SK-N-SH (cell line): Measurements from ENCODE around the gene FMNL2. TPM values are rescaled to one million over a fixed set of nuclear protein-coding genes. Genes with fewer than 3 reads are reported as not detected.

Experiments
- CTCF ChIA-PET: fragments of 300-600, 350-600 bp; formaldehyde crosslinking; extraction: SDS; loops from one replicate; lab custom pipeline; 2021; lab: Yijun Ruan, JAX
- POLR2A ChIA-PET: fragments of 350-600 bp; sonication (Branson Sonifier 250); formaldehyde crosslinking; extraction: SDS; loops from one replicate; lab custom pipeline; 2020; ENCODE audit warnings: antibody characterized with exemption, inconsistent platforms; lab: Yijun Ruan, JAX
- DNase-seq: peaks from one replicate; pipeline ENCODE4 v3.0.0; 2012
- H2AFZ ChIP-seq: fragments of 200-600 bp; sonication (generic); 2 replicates; pipeline ENCODE4 v1.8.1; 2016; ENCODE audit warnings: antibody characterized with exemption, mild to moderate bottlenecking, low read depth
- H3F3A ChIP-seq: fragments of 200-600 bp; sonication (generic); replicated peaks from 2 replicates; pipeline ENCODE3; 2016; ENCODE audit warnings: antibody characterized with exemption, mild to moderate bottlenecking; ENCODE audit not compliant: insufficient read depth
- H3K27ac ChIP-seq, 2 experiments: fragments of 200-500 bp in 1 of 2; fragments of 200-600 bp in 1 of 2; sonication (Bioruptor generic) in 1 of 2; sonication (generic), shearing (Covaris generic) in 1 of 2; 2 replicates each; pipeline versions ENCODE4 v1.5.1 to v1.6.1; 2014 to 2016; ENCODE audit warnings: low read depth in 2 of 2, inconsistent platforms in 1 of 2, low read length in 1 of 2, mild to moderate bottlenecking in 1 of 2, mixed read lengths in 1 of 2
- H3K27me3 ChIP-seq: fragments of 200-600 bp; sonication (generic), shearing (Covaris generic); 2 replicates; pipeline ENCODE4 v1.6.1; 2016; ENCODE audit warnings: mixed run types; ENCODE audit not compliant: insufficient read depth
- H3K36me3 ChIP-seq, 2 experiments: fragments of 200-500 bp in 1 of 2; fragments of 200-600 bp in 1 of 2; sonication (Bioruptor generic) in 1 of 2; sonication (generic) in 1 of 2; replicated peaks in 1 of 2; 2 replicates each; pipeline versions ENCODE3 to v1.5.1; 2014 to 2016; ENCODE audit warnings: low read length in 1 of 2, mild to moderate bottlenecking in 1 of 2; ENCODE audit not compliant: insufficient read depth in 2 of 2, control insufficient read depth in 1 of 2
- H3K4me1 ChIP-seq, 2 experiments: fragments of 200-500 bp in 1 of 2; fragments of 200-600 bp in 1 of 2; sonication (Bioruptor generic) in 1 of 2; sonication (generic), shearing (Covaris generic) in 1 of 2; 2 replicates each; pipeline versions ENCODE4 v1.5.1 to v1.6.1; 2014 to 2016; ENCODE audit warnings: low read depth in 1 of 2, low read length in 1 of 2, mixed run types in 1 of 2; ENCODE audit not compliant: insufficient read depth in 2 of 2, control insufficient read depth in 1 of 2
- H3K4me2 ChIP-seq: fragments of 200-600 bp; sonication (generic), shearing (Covaris generic); 2 replicates; pipeline ENCODE4 v1.6.1; 2017; ENCODE audit warnings: mixed run types
- H3K4me3 ChIP-seq, 2 experiments: fragments of 200-500 bp in 1 of 2; fragments of 200-600 bp in 1 of 2; sonication (Bioruptor generic) in 1 of 2; sonication (generic), shearing (Covaris generic) in 1 of 2; 2 replicates each; pipeline versions ENCODE4 v1.5.1 to v1.8.1; 2014 to 2016; ENCODE audit warnings: low read depth in 2 of 2, inconsistent platforms in 1 of 2, low read length in 1 of 2, mild to moderate bottlenecking in 1 of 2, mixed read lengths in 1 of 2, moderate library complexity in 1 of 2
- H3K79me2 ChIP-seq: fragments of 200-600 bp; sonication (generic); 2 replicates; pipeline ENCODE4 v1.8.1; 2017; ENCODE audit warnings: mild to moderate bottlenecking; ENCODE audit not compliant: insufficient read depth
- H3K9ac ChIP-seq: fragments of 200-600 bp; sonication (generic); 2 replicates; pipeline ENCODE4 v1.6.1; 2017; ENCODE audit warnings: mixed run types
- H3K9me2 ChIP-seq: fragments of 200-600 bp; sonication (generic); 2 replicates; pipeline ENCODE4 v1.6.1; 2017; ENCODE audit warnings: mixed run types
- H3K9me3 ChIP-seq: fragments of 200-600 bp; sonication (generic); 2 replicates; pipeline ENCODE4 v1.6.1; 2017; ENCODE audit warnings: mixed run types, mild to moderate bottlenecking, moderate library complexity
- H4K20me1 ChIP-seq: fragments of 200-600 bp; sonication (generic); 2 replicates; pipeline ENCODE4 v1.6.1; 2017; ENCODE audit warnings: mild to moderate bottlenecking, mixed run types; ENCODE audit not compliant: insufficient read depth
- CHD2 ChIP-seq: fragments of 150-350 bp; IDR thresholded peaks from 2 replicates; pipeline ENCODE4 v1.6.1; 2018; ENCODE audit warnings: low read length; ENCODE audit not compliant: partially characterized antibody
- EP300 ChIP-seq, 2 experiments: IDR thresholded peaks; 2 replicates each; pipeline versions ENCODE4 v1.4.0 to v1.6.1; 2012; ENCODE audit warnings: borderline replicate concordance in 1 of 2, low read depth in 1 of 2, low read length in 1 of 2
- EZH2phosphoT487 ChIP-seq: fragments of 200-600 bp; sonication (generic); IDR thresholded peaks from 2 replicates; pipeline ENCODE4 v1.6.1; 2017; ENCODE audit warnings: low read depth, mixed run types, mild to moderate bottlenecking, antibody characterized with exemption, moderate library complexity, borderline replicate concordance
- FOXJ3 ChIP-seq: sonication (generic); formaldehyde crosslinking; IDR thresholded peaks from 2 replicates; pipeline ENCODE4 v1.5.1; 2020; ENCODE audit warnings: mild to moderate bottlenecking, missing genetic modification reagents
- GABPA ChIP-seq: IDR thresholded peaks from 2 replicates; pipeline ENCODE4 v1.4.0; 2012; ENCODE audit warnings: low read depth, mild to moderate bottlenecking
- GATA2 ChIP-seq: sonication (generic); formaldehyde crosslinking; IDR thresholded peaks from 2 replicates; pipeline ENCODE4 v1.5.0; 2020; ENCODE audit warnings: mild to moderate bottlenecking, missing genetic modification reagents
- JUND ChIP-seq: IDR thresholded peaks from 2 replicates; pipeline ENCODE4 v1.4.0; 2012
- MEF2A ChIP-seq: IDR thresholded peaks from 2 replicates; pipeline ENCODE4 v1.4.0; 2012; ENCODE audit warnings: low read depth, borderline replicate concordance
- NFIC ChIP-seq: IDR thresholded peaks from 2 replicates; pipeline ENCODE4 v1.4.0; 2012; ENCODE audit warnings: borderline replicate concordance
- PBX3 ChIP-seq: IDR thresholded peaks from 2 replicates; pipeline ENCODE4; 2012
- POLR2AphosphoS5 ChIP-seq: IDR thresholded peaks from 2 replicates; pipeline ENCODE4 v1.6.1; 2012; ENCODE audit warnings: low read depth, low read length
- RCOR1 ChIP-seq: fragments of 150-350 bp; IDR thresholded peaks from 2 replicates; pipeline ENCODE4 v1.6.1; 2017; ENCODE audit warnings: antibody characterized with exemption, low read length
- SMC3 ChIP-seq: IDR thresholded peaks from 2 replicates; pipeline ENCODE4 v1.6.1; 2012; ENCODE audit warnings: low read depth, low read length, improper control_type of control experiment
- TAF1 ChIP-seq: IDR thresholded peaks from 2 replicates; pipeline ENCODE4 v1.6.1; 2012; ENCODE audit warnings: low read depth, mild to moderate bottlenecking, low read length, moderate library complexity, borderline replicate concordance
- TCF12 ChIP-seq: IDR thresholded peaks from 2 replicates; pipeline ENCODE4 v1.4.0; 2012
- TEAD4 ChIP-seq: IDR thresholded peaks from 2 replicates; pipeline ENCODE4 v1.4.0; 2012; ENCODE audit warnings: mild to moderate bottlenecking, borderline replicate concordance; ENCODE audit not compliant: insufficient read depth
- USF2 ChIP-seq: fragments of 150-350 bp; IDR thresholded peaks from 2 replicates; pipeline ENCODE4 v1.6.1; 2017; ENCODE audit warnings: antibody characterized with exemption, low read length, low read depth, borderline replicate concordance
- YY1 ChIP-seq: IDR thresholded peaks from 2 replicates; pipeline ENCODE4 v1.4.0; 2012; ENCODE audit warnings: low read depth, mild to moderate bottlenecking
- polyA plus RNA-seq, 3 experiments: library from polyadenylated mRNA; depleted of rRNA; stranded (reverse); fragments of >200 nt; gene quantifications; 2 replicates each; pipeline ENCODE4 v1.2.3, GENCODE V29; 2012
- TF ChIP-seq, protein P1 (sequence below): IDR thresholded peaks from 2 replicates; pipeline ENCODE4 v1.4.0; 2012; ENCODE audit warnings: low read depth, borderline replicate concordance
- TF ChIP-seq, protein P2 (sequence below): fragments of 150-350 bp; IDR thresholded peaks from 2 replicates; pipeline ENCODE4 v1.6.1; 2016; ENCODE audit warnings: mild to moderate bottlenecking, low read depth, low read length
- TF ChIP-seq, protein P3 (sequence below): fragments of 200-600 bp; sonication (generic); IDR thresholded peaks from 2 replicates; pipeline ENCODE4 v1.6.1; 2017; ENCODE audit warnings: antibody characterized with exemption, mild to moderate bottlenecking, moderate library complexity
- TF ChIP-seq, protein P4 (sequence below): IDR thresholded peaks from 2 replicates; pipeline ENCODE4 v1.4.0; 2012; ENCODE audit warnings: low read depth, borderline replicate concordance

FMNL2 gene
- polyA plus RNA-seq, 1 of the 3 experiments (the other 2 are of a cell fraction) = 14.5 TPM

DNA sequence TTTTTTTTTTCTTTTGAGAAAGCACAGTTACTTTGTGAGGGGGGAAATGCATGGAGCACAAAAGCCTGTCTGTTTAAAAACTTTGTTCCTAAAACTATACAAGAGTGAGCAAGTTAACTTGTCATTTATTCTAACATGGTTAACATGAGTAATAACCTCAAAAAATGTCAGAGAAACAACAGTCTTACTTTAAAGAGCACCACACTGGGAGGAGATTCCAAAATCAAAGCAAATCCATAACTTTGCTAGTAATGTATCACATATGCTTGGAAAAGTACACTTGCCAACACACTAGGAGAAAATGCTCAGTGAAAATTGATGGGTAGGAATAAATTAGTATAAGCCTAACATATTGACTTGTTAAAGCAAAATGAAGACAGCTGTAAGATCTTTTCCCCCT lies 225.2 kb downstream of the FMNL2 start:
- H4K20me1 ChIP-seq = no peaks in the 10 kb centered on the region
- H3K79me2 ChIP-seq = 0 out of 2 replicates have a peak, but pooled peaks cover 3% of the 10 kb centered on the region
- no peaks in the 10 kb centered on the region for H3K27me3 ChIP-seq
- H3K4me1 ChIP-seq = peaks cover 2 to 21% of the 10 kb centered on the region in 2 experiments
- POLR2A ChIA-PET = no interaction called here
- no peaks in the 10 kb centered on the region for H3K9me2 ChIP-seq
- DNase-seq = no peak
- H3K4me3 ChIP-seq = no peak overlapping the region
- H3K36me3 ChIP-seq = no peaks in the 10 kb centered on the region
- no peaks in the 10 kb centered on the region for H3K9me3 ChIP-seq
- no peak overlapping the region for H3K4me2 ChIP-seq
- CTCF ChIA-PET = interaction anchor here (1.6 kb wide), 1 partner anchor 371 kb away, joined by 4 read pairs; no protein-coding TSS in a partner anchor
- H3K9ac ChIP-seq = no peak overlapping the region
- peak overlapping the region; percentile 34 to 50; a peak in 3 of 4 replicates for H3K27ac ChIP-seq
- H3F3A ChIP-seq = peaks cover 8% of the 10 kb centered on the region
- no peak overlapping the region for H2AFZ ChIP-seq
- TF ChIP-seq, protein P1, sequence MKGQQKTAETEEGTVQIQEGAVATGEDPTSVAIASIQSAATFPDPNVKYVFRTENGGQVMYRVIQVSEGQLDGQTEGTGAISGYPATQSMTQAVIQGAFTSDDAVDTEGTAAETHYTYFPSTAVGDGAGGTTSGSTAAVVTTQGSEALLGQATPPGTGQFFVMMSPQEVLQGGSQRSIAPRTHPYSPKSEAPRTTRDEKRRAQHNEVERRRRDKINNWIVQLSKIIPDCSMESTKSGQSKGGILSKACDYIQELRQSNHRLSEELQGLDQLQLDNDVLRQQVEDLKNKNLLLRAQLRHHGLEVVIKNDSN = no peak
- TF ChIP-seq, protein P2, sequence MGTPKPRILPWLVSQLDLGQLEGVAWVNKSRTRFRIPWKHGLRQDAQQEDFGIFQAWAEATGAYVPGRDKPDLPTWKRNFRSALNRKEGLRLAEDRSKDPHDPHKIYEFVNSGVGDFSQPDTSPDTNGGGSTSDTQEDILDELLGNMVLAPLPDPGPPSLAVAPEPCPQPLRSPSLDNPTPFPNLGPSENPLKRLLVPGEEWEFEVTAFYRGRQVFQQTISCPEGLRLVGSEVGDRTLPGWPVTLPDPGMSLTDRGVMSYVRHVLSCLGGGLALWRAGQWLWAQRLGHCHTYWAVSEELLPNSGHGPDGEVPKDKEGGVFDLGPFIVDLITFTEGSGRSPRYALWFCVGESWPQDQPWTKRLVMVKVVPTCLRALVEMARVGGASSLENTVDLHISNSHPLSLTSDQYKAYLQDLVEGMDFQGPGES = no peak
- TF ChIP-seq TAF1 = no peak
- TF ChIP-seq MEF2A = peak; percentile 36; the same call in 1 of the 2 replicates
- peak; percentile 93 for TF ChIP-seq TCF12
- no peak for TF ChIP-seq POLR2AphosphoS5
- TF ChIP-seq FOXJ3 (CRISPR knock-in tag) = no peak
- no peak for TF ChIP-seq SMC3
- peak; percentile 66 for TF ChIP-seq NFIC
- TF ChIP-seq, protein P3, sequence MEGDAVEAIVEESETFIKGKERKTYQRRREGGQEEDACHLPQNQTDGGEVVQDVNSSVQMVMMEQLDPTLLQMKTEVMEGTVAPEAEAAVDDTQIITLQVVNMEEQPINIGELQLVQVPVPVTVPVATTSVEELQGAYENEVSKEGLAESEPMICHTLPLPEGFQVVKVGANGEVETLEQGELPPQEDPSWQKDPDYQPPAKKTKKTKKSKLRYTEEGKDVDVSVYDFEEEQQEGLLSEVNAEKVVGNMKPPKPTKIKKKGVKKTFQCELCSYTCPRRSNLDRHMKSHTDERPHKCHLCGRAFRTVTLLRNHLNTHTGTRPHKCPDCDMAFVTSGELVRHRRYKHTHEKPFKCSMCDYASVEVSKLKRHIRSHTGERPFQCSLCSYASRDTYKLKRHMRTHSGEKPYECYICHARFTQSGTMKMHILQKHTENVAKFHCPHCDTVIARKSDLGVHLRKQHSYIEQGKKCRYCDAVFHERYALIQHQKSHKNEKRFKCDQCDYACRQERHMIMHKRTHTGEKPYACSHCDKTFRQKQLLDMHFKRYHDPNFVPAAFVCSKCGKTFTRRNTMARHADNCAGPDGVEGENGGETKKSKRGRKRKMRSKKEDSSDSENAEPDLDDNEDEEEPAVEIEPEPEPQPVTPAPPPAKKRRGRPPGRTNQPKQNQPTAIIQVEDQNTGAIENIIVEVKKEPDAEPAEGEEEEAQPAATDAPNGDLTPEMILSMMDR = no peak
- TF ChIP-seq TEAD4 = peak; percentile 52; the same call in 1 of the 2 replicates
- no peak for TF ChIP-seq EZH2phosphoT487
- TF ChIP-seq RCOR1 = no peak
- TF ChIP-seq USF2 = no peak
- TF ChIP-seq CHD2 = no peak
- TF ChIP-seq EP300 (IDR thresholded peaks at IDR 0.05; ENCODE audit: borderline replicate concordance in 1 of 2, low read depth in 1 of 2, low read length in 1 of 2) = peak in 1 of 2 experiments; percentile 76; a peak in 2 of 4 replicates
- no peak for TF ChIP-seq GATA2 (CRISPR knock-in tag)
- peak; percentile 87 for TF ChIP-seq PBX3
- no peak for TF ChIP-seq YY1
- TF ChIP-seq, protein P4, sequence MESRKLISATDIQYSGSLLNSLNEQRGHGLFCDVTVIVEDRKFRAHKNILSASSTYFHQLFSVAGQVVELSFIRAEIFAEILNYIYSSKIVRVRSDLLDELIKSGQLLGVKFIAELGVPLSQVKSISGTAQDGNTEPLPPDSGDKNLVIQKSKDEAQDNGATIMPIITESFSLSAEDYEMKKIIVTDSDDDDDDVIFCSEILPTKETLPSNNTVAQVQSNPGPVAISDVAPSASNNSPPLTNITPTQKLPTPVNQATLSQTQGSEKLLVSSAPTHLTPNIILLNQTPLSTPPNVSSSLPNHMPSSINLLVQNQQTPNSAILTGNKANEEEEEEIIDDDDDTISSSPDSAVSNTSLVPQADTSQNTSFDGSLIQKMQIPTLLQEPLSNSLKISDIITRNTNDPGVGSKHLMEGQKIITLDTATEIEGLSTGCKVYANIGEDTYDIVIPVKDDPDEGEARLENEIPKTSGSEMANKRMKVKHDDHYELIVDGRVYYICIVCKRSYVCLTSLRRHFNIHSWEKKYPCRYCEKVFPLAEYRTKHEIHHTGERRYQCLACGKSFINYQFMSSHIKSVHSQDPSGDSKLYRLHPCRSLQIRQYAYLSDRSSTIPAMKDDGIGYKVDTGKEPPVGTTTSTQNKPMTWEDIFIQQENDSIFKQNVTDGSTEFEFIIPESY = no peak
- TF ChIP-seq JUND = peak; percentile 64
- no peak for TF ChIP-seq GABPA
